Gastroesophageal sphincter (tissue), 4 donors: ENCODE results near the gene USP47. TPM values are rescaled to one million over a fixed set of nuclear protein-coding genes. Genes with fewer than 3 reads are reported as not detected.
A peak's percentile ranks its signal among the peaks of the same experiment; 100 is the strongest.

Experiments
- ATAC-seq: fragments of 150-250 bp; one replicate; pipeline ENCODE4 v1.9.1; 2016; ENCODE audit warnings: mild to moderate bottlenecking, moderate library complexity
- H3K27ac ChIP-seq, 4 donors: fragments of 200-600 bp; sonication (generic) in 3 of 4; 1 replicate in 3 of 4; 2 replicates in 1 of 4; pipeline ENCODE4 v1.5.1; 2016 to 2019
- H3K27me3 ChIP-seq: fragments of 200-600 bp; sonication (generic); one replicate; pipeline ENCODE4 v1.5.1; 2019
- H3K36me3 ChIP-seq, 2 donors: fragments of 200-600 bp; sonication (generic); one replicate each; pipeline ENCODE4 v1.5.1; 2019; ENCODE audit warnings: control low read depth in 1 of 2
- H3K4me1 ChIP-seq, 3 donors: fragments of 200-600 bp; sonication (generic); 1 replicate in 2 of 3; 2 replicates in 1 of 3; pipeline ENCODE4 v1.5.1; 2016 to 2019; ENCODE audit warnings: control low read depth in 2 of 3
- H3K4me3 ChIP-seq, 2 donors: fragments of 200-600 bp; sonication (generic); one replicate each; pipeline ENCODE4 v1.5.1; 2019; ENCODE audit warnings: mild to moderate bottlenecking in 1 of 2, moderate library complexity in 1 of 2
- H3K9me3 ChIP-seq, 3 donors: fragments of 200-600 bp; sonication (generic); one replicate each; pipeline ENCODE4 v1.5.1; 2017 to 2019; ENCODE audit warnings: control low read depth in 2 of 3
- EP300 ChIP-seq: sonication (generic); formaldehyde crosslinking; IDR thresholded peaks from one replicate; pipeline ENCODE4 v1.6.1; 2017; ENCODE audit warnings: antibody characterized with exemption, mild to moderate bottlenecking
- POLR2A ChIP-seq, 2 donors: fragments of 450-650 bp; IDR thresholded peaks; one replicate each; pipeline ENCODE4 v1.6.1; 2017; ENCODE audit warnings: antibody characterized with exemption in 2 of 2, mild to moderate bottlenecking in 2 of 2, moderate library complexity in 1 of 2
- POLR2AphosphoS5 ChIP-seq: sonication (generic); formaldehyde crosslinking; IDR thresholded peaks from one replicate; pipeline ENCODE4 v1.6.1; 2017; ENCODE audit warnings: antibody characterized with exemption
- WGBS, 2 donors: methylation state at CpG; one replicate each; pipeline ENCODE4 v1.1.5; 2018; ENCODE audit warnings: low coverage in 1 of 2; 5-methylcytosine and 5-hydroxymethylcytosine counted together
- total RNA-seq, 4 donors: library from RNA; depleted of rRNA; stranded (reverse); fragments of >200 nt; gene quantifications; one replicate each; pipeline ENCODE4 v1.1.0, GENCODE V29; 2016
- TF ChIP-seq, protein P1 (sequence below), 4 experiments: fragments of 200-600 bp in 2 of 4; fragments of 450-650 bp in 2 of 4; sonication (generic) in 1 of 4; IDR thresholded peaks; one replicate each; pipeline ENCODE4 v1.5.1; 2017 to 2019; ENCODE audit warnings: antibody characterized with exemption in 4 of 4, mild to moderate bottlenecking in 2 of 4, moderate library complexity in 2 of 4

USP47 gene
- total RNA-seq, 4 donors from 2014 or later = 84.7 to 156 (median 115) TPM

DNA sequence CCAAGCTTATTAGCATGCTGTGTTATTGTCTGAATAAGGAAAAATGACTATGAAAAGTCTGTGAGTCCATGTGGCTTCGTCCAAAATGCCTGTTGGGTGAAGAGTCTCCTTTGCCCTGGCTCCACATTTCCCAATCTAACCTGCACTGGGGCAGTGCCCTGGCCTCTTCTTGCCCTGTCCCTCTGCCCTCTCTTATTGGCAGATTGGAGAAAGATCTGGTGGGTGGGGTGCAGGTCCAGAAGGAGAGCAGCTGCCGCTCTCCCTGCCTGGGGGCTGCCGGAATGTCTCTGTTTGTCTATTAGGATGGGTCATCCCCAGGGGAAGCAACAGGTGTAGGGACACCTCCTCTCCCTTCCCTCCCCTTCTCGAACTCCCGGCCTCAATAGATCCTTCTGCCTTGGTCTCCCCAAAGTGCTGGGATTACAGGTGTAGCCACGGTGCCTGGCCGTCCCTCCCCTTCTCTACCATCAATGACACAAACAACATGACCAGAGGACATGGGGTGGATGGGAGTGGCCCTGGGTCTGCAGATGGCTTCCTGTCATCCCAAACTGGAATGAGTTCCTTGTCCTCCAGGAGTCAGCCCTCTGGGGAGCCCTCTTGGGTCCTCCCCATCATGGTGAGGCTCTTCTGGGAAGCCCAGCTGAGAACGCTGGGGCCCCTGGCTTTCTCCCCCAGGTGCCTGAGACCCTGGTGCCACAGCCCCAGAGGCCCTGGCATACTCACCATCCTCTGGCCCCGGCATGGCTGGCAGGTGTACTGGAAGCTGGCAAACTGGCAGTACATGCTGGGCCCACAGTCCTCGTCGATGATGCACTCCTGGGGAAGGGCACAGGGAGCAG, 126.1 kb downstream of the USP47 start:
- TF ChIP-seq, protein P1, sequence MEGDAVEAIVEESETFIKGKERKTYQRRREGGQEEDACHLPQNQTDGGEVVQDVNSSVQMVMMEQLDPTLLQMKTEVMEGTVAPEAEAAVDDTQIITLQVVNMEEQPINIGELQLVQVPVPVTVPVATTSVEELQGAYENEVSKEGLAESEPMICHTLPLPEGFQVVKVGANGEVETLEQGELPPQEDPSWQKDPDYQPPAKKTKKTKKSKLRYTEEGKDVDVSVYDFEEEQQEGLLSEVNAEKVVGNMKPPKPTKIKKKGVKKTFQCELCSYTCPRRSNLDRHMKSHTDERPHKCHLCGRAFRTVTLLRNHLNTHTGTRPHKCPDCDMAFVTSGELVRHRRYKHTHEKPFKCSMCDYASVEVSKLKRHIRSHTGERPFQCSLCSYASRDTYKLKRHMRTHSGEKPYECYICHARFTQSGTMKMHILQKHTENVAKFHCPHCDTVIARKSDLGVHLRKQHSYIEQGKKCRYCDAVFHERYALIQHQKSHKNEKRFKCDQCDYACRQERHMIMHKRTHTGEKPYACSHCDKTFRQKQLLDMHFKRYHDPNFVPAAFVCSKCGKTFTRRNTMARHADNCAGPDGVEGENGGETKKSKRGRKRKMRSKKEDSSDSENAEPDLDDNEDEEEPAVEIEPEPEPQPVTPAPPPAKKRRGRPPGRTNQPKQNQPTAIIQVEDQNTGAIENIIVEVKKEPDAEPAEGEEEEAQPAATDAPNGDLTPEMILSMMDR (IDR thresholded peaks at IDR 0.05) = no peak
- TF ChIP-seq POLR2AphosphoS5 (no peak), POLR2A (IDR thresholded peaks at IDR 0.05) (no peak), EP300 (no peak)
- H3K27ac ChIP-seq = peak overlapping the region in 2 of 4 donors; percentile 9 to 47
- H3K4me1 ChIP-seq = peaks cover 7 to 64% (median 22%) of the 10 kb centered on the region in 3 donors
- H3K9me3 ChIP-seq = no peaks in the 10 kb centered on the region
- peaks cover 0 to 19% of the 10 kb centered on the region in 2 donors for H3K36me3 ChIP-seq
- no peak for ATAC-seq
- no peak overlapping the region for H3K4me3 ChIP-seq
- no peaks in the 10 kb centered on the region for H3K27me3 ChIP-seq
- 100% methylated on average over 3 of the region's 11 CpGs; no CpG with 5 or more reads in 1 of the 2 donors for WGBS, 2 donors

DNA sequence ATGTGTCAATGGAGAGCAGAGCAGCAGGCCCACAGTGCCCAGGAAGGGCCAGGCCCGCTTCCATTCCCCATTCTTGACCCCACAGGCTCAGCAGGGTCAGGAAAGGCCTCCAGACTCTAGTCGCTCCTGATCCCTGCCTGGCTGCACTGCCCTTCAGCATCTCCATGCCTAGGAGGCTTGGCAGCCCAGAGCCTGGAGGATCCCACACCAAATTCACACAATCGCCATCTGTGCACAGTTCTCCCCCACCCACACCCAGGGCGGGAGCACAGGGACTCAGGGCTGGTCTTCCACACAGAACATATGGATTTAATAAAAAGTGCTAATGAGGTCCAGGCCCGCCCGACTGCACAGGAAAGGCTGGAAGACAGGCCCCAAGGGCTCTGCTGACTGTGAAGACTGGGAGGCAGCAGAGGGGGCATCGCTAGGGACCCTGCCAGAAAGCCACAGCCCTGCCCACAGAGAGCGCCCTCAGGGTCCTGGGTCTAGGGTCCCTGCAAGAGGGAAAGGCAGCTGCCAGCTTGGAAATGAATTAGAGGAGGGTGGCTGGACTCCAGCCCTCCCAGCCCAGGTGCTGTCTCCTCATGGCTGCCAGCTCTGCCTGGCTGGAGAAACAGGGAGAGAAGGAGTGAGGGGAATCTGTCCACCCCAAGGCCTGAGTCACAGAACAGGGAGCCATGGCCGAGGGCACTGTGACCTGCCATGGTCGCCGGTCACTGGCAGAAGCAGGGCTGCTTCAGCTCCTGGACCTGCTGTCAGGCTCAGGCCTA, 126.9 kb downstream of the USP47 start:
- peaks cover 12 to 65% (median 28%) of the 10 kb centered on the region in 3 donors for H3K4me1 ChIP-seq
- no peaks in the 10 kb centered on the region for H3K27me3 ChIP-seq
- WGBS, 2 donors = 80 to 93% methylated on average over 1 to 3 of the region's 11 CpGs
- H3K4me3 ChIP-seq = no peak overlapping the region
- TF ChIP-seq POLR2AphosphoS5 (no peak), POLR2A (IDR thresholded peaks at IDR 0.05) (no peak), EP300 (no peak)
- TF ChIP-seq, protein P1 (IDR thresholded peaks at IDR 0.05) = no peak
- ATAC-seq = no peak
- no peaks in the 10 kb centered on the region for H3K9me3 ChIP-seq
- peak overlapping the region in 3 of 4 donors; percentile 28 to 47 (median 31) for H3K27ac ChIP-seq
- peaks cover 0 to 19% of the 10 kb centered on the region in 2 donors for H3K36me3 ChIP-seq

DNA sequence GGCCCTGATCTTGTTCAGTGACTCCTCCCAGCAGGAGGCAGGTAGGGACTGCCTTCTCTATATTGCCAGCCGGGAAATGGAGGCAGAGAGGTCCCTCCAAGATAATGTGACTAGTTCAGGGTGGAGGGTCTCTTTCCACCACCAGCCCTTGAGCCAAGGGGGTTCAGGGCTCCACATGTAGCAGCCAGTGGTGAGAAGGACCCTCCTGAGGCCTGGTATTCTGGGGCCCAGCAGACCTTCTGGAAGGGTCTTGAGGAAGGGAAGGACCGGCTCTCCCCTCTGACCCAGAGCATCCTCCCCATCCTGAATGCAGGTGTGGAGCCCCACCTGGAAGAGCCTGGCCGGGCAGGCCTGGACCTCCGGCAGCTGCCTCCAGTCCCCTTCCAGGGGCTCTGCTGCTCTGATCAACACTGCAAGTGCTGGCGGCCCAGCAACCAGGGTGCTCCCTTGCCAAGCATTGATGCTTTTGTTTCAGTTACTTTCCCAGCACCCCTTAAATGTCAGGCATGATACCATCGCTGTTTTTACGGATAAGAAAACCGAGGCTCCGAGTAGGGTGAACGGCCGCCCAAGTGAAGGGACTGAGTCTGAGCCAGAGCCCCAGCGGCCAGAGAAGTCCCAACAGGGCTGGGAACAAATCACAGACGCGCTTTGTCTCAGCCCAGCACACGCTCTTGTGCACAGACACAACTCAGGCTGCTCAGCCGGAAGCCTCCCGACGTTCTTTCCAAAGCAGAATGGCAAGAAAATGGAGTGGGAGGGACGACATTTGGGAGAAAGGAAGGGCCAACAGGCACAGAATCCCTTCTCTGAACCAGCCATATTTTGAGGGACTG, 127.8 kb downstream of the USP47 start:
- Histone ChIP-seq H3K4me1 (peaks cover 16 to 65% (median 36%) of the 10 kb centered on the region in 3 donors), H3K36me3 (peaks cover 0 to 19% of the 10 kb centered on the region in 2 donors), H3K9me3 (no peaks in the 10 kb centered on the region), H3K4me3 (no peak overlapping the region), H3K27ac (peak overlapping the region in 3 of 4 donors; percentile 28 to 47 (median 31)), H3K27me3 (no peaks in the 10 kb centered on the region)
- TF ChIP-seq POLR2AphosphoS5 (no peak), POLR2A (IDR thresholded peaks at IDR 0.05) (no peak), EP300 (no peak)
- TF ChIP-seq, protein P1 (IDR thresholded peaks at IDR 0.05) = no peak
- no peak for ATAC-seq
- 59 to 100% methylated on average over 1 to 10 of the region's 19 CpGs for whole genome bisulfite sequencing, 2 donors

DNA sequence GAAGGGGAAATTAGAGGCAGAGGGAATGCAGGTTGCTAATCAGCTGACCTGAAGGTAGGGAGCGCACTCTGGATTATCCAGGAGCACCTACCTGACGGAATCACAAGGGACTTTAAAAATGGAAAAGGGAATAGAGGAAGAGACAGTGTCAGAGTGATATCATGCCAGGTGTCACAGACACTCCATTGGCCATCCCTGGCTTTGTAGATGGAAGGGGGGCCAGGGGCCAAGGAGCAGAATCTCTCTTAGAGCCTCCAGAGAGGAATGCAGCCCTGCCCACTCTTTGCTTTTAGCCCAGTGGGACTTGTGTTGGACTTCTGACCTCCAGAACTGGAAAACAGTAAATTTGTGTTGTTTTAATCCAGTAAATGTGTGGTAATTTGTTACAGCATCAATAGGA, 128.8 kb downstream of the USP47 start:
- ATAC-seq = no peak
- Histone ChIP-seq H3K27me3 (no peaks in the 10 kb centered on the region), H3K4me1 (peaks cover 16 to 68% (median 39%) of the 10 kb centered on the region in 3 donors), H3K9me3 (no peaks in the 10 kb centered on the region), H3K4me3 (no peak overlapping the region), H3K27ac (peak overlapping the region in 1 of 4 donors; percentile 14), H3K36me3 (peaks cover 0 to 15% of the 10 kb centered on the region in 2 donors)
- no peak for TF ChIP-seq POLR2A (IDR thresholded peaks at IDR 0.05)
- TF ChIP-seq POLR2AphosphoS5 = no peak
- TF ChIP-seq EP300 = no peak
- TF ChIP-seq, protein P1 (IDR thresholded peaks at IDR 0.05) = no peak
- WGBS, 2 donors = 100% methylated on average over 2 of the region's 2 CpGs
